Astrocyte of the cerebellum (primary cell): ENCODE measurements around the gene ZNF287.
A peak's percentile ranks its signal among the peaks of the same experiment; 100 is the strongest.

Experiments used
- DNase-seq: peaks from one replicate; pipeline ENCODE4 v3.0.0-alpha.2; 2011; ENCODE audit warnings: low read depth
- H3K4me3 ChIP-seq: 2 replicates; pipeline ENCODE4 v1.5.1; 2011; ENCODE audit warnings: mild to moderate bottlenecking, low read depth, low read length, moderate library complexity
- in situ Hi-C: cut with HindIII; loops from 2 replicates; pipeline ENCODE4 v1.10.0; 2017; ENCODE audit warnings: low sequenced_read_pairs
- TF ChIP-seq, protein P1 (sequence below): IDR thresholded peaks from 2 replicates; pipeline ENCODE4 v1.5.1; 2012; ENCODE audit warnings: low read length, low read depth, moderate library complexity, mild to moderate bottlenecking; ENCODE audit errors: missing control alignments

The ZNF287 gene

GRCh38 chr17:16511593-16511992, 57.4 kb downstream of the ZNF287 start:
- in situ Hi-C loops, result no loop called here
- TF ChIP-seq, protein P1, sequence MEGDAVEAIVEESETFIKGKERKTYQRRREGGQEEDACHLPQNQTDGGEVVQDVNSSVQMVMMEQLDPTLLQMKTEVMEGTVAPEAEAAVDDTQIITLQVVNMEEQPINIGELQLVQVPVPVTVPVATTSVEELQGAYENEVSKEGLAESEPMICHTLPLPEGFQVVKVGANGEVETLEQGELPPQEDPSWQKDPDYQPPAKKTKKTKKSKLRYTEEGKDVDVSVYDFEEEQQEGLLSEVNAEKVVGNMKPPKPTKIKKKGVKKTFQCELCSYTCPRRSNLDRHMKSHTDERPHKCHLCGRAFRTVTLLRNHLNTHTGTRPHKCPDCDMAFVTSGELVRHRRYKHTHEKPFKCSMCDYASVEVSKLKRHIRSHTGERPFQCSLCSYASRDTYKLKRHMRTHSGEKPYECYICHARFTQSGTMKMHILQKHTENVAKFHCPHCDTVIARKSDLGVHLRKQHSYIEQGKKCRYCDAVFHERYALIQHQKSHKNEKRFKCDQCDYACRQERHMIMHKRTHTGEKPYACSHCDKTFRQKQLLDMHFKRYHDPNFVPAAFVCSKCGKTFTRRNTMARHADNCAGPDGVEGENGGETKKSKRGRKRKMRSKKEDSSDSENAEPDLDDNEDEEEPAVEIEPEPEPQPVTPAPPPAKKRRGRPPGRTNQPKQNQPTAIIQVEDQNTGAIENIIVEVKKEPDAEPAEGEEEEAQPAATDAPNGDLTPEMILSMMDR, result no peak

GRCh38 chr17:16507918-16508533, 61.0 kb downstream of the ZNF287 start:
- in situ Hi-C loops, result no loop called here
- DNase-seq, result no peak
- no peak overlapping the region for H3K4me3 ChIP-seq
- TF ChIP-seq, protein P1, result no peak

More at GRCh38 chr17:16511593-16511992, 57.4 kb downstream of the ZNF287 start:
- no peak overlapping the region for H3K4me3 ChIP-seq
- DNase-seq, result no peak

DNA sequence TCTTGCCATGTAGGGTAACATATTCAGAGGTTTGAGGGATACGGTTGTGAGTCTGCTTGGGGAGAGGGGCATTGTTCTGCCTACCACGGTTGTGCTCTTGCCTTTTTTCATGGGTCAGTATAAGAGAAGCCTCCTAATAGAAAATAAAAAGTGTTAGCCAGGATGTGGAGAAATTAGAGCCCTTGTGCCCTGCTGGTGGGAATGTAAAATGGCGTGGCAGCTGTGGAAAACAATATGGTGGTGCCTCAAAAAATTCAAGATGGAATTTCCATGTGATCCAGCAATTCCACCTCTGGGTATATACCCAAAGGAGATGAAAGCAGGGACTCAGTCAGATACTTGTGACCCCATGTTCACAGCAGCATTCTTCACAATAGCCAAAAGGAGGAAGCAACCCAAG, 62.8 kb downstream of the ZNF287 start:
- TF ChIP-seq, protein P1, result peak; percentile 19
- no peak overlapping the region for H3K4me3 ChIP-seq
- in situ Hi-C loops, result no loop called here
- DNase-seq, result no peak

- in situ Hi-C loops, result no loop called here
- no peak overlapping the region for H3K4me3 ChIP-seq
- TF ChIP-seq, protein P1, result no peak
- DNase-seq, result no peak
Observed at GRCh38 chr17:16504984-16505383, 64.0 kb downstream of the ZNF287 start.
